Measurements from ENCODE around the gene FAF1.
"Not testable (repeated sequence)": the region's sequence is repeated elsewhere in the genome, so short reads cannot be mapped to it uniquely, and the experiment has no call there.

- not testable (repeated sequence) for TF ChIP-seq CTCF, POLR2A (IDR thresholded peaks at IDR 0.05)
Observed at GRCh38 chr1:50999375-50999774, 39.3 kb upstream of the FAF1 start.
